Chondrocyte (in vitro differentiated cells): ENCODE measurements around the gene CAMK2B. TPM values are rescaled to one million over a fixed set of nuclear protein-coding genes. Genes with fewer than 3 reads are reported as not detected.

Source experiments
- DNase-seq: peaks from one replicate; pipeline ENCODE4 v3.0.0; 2021; ENCODE audit warnings: mixed read lengths, low spot score
- H3K27ac Mint-ChIP-seq: one replicate; pipeline ENCODE4 v1.8.0; 2021; ENCODE audit warnings: mild to moderate bottlenecking, moderate library complexity, mixed read lengths; ENCODE audit not compliant: unreplicated experiment
- H3K27me3 Mint-ChIP-seq: 2 replicates; pipeline ENCODE4 v1.8.0; 2021; ENCODE audit warnings: low read depth, mixed read lengths
- H3K36me3 Mint-ChIP-seq: 2 replicates; pipeline ENCODE4 v1.8.0; 2021; ENCODE audit warnings: low read depth, mixed read lengths
- H3K4me1 Mint-ChIP-seq: 2 replicates; pipeline ENCODE4 v1.8.0; 2021; ENCODE audit warnings: low read depth, mild to moderate bottlenecking, mixed read lengths
- H3K4me3 Mint-ChIP-seq: one replicate; pipeline ENCODE4 v1.8.0; 2021; ENCODE audit warnings: mild to moderate bottlenecking, moderate library complexity, mixed read lengths; ENCODE audit not compliant: unreplicated experiment
- H3K9me3 Mint-ChIP-seq: 2 replicates; pipeline ENCODE4 v1.8.0; 2021; ENCODE audit warnings: low read depth, mixed read lengths
- total RNA-seq: library from RNA; stranded (reverse); gene quantifications from 3 replicates; pipeline ENCODE4 v1.2.1, GENCODE V29; 2021
- TF ChIP-seq, protein P1 (sequence below): fragments of 200-600 bp; sonication (generic); IDR thresholded peaks from 2 replicates; pipeline ENCODE4 v1.5.0; 2021; ENCODE audit warnings: antibody characterized with exemption, mild to moderate bottlenecking, moderate library complexity

Gene CAMK2B
- total RNA-seq, 1 donor from 2014 or later, result 0.27 TPM

- Mint-ChIP-seq H3K27ac (no peak overlapping the region), H3K4me1 (no peaks in the 10 kb centered on the region), H3K9me3 (no peaks in the 10 kb centered on the region), H3K36me3 (no peaks in the 10 kb centered on the region), H3K4me3 (no peak overlapping the region), H3K27me3 (no peaks in the 10 kb centered on the region)
- no peak for DNase-seq
- TF ChIP-seq, protein P1, sequence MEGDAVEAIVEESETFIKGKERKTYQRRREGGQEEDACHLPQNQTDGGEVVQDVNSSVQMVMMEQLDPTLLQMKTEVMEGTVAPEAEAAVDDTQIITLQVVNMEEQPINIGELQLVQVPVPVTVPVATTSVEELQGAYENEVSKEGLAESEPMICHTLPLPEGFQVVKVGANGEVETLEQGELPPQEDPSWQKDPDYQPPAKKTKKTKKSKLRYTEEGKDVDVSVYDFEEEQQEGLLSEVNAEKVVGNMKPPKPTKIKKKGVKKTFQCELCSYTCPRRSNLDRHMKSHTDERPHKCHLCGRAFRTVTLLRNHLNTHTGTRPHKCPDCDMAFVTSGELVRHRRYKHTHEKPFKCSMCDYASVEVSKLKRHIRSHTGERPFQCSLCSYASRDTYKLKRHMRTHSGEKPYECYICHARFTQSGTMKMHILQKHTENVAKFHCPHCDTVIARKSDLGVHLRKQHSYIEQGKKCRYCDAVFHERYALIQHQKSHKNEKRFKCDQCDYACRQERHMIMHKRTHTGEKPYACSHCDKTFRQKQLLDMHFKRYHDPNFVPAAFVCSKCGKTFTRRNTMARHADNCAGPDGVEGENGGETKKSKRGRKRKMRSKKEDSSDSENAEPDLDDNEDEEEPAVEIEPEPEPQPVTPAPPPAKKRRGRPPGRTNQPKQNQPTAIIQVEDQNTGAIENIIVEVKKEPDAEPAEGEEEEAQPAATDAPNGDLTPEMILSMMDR, result no peak
Observed at GRCh38 chr7:44236333-44236728, 89.1 kb downstream of the CAMK2B start.

- no peaks in the 10 kb centered on the region for H3K9me3 Mint-ChIP-seq
- no peaks in the 10 kb centered on the region for H3K4me1 Mint-ChIP-seq
- H3K4me3 Mint-ChIP-seq, result no peak overlapping the region
- TF ChIP-seq, protein P1, result no peak
- no peak overlapping the region for H3K27ac Mint-ChIP-seq
- DNase-seq, result no peak
- no peaks in the 10 kb centered on the region for H3K36me3 Mint-ChIP-seq
- no peaks in the 10 kb centered on the region for H3K27me3 Mint-ChIP-seq
Observed at GRCh38 chr7:44235582-44236332, 89.6 kb downstream of the CAMK2B start.

DNA sequence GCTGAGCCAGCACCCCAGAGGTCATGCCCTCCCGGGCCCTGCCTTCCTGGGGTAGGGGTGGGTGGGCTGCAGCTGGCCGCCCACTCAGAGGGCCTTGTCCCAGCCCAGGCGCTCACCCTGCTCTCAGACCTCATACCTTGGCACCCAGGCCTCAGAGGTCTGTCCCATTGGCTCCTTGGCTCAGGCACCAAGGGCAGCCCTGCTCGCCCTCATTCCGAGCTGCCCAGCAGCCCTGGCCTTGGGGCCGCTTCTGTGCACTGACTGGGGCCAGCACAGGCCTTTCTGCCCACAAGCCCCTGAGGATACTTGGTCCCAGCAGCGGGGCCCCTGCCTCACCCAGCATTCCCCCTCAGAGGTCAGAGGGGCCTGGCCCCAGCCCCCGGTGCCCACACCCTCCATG, 90.3 kb downstream of the CAMK2B start:
- no peaks in the 10 kb centered on the region for H3K36me3 Mint-ChIP-seq
- H3K4me3 Mint-ChIP-seq, result no peak overlapping the region
- H3K27me3 Mint-ChIP-seq, result no peaks in the 10 kb centered on the region
- H3K27ac Mint-ChIP-seq, result no peak overlapping the region
- no peaks in the 10 kb centered on the region for H3K9me3 Mint-ChIP-seq
- H3K4me1 Mint-ChIP-seq, result no peaks in the 10 kb centered on the region
- DNase-seq, result no peak
- TF ChIP-seq, protein P1, result no peak

GRCh38 chr7:44232901-44233715, 92.3 kb downstream of the CAMK2B start:
- Mint-ChIP-seq H3K27me3 (no peaks in the 10 kb centered on the region), H3K9me3 (no peaks in the 10 kb centered on the region), H3K4me1 (no peaks in the 10 kb centered on the region), H3K4me3 (no peak overlapping the region), H3K27ac (no peak overlapping the region), H3K36me3 (no peaks in the 10 kb centered on the region)
- TF ChIP-seq, protein P1, result no peak
- no peak for DNase-seq

DNA sequence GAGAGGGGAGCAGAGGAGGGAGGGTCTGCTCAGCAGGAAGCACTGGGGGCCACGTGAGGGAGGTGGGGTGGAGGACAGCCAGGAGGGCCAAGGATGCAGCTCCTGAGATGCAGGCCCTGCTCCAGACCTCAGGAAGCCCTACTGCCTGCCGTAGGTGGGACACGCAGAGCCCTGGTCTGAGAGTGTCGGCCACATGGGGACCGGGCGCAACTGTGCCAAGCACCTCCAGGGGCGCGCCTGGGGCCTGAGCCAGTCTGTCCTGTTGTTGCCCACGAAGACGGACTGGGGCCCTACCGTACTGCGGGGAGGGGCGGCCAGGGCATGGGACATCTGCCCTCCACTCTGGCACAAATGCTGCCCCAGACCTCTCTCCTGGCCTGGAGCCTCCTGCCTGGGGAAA, 93.0 kb downstream of the CAMK2B start:
- H3K4me1 Mint-ChIP-seq, result no peaks in the 10 kb centered on the region

More for the DNA sequence above, 93.0 kb downstream of the CAMK2B start:
- no peaks in the 10 kb centered on the region for H3K9me3 Mint-ChIP-seq
- TF ChIP-seq, protein P1, result no peak
- no peaks in the 10 kb centered on the region for H3K27me3 Mint-ChIP-seq
- H3K27ac Mint-ChIP-seq, result no peak overlapping the region
- no peak overlapping the region for H3K4me3 Mint-ChIP-seq
- DNase-seq, result no peak
- H3K36me3 Mint-ChIP-seq, result no peaks in the 10 kb centered on the region
